Midbrain (tissue), 1 donor: Measurements from ENCODE around the gene ZBED6.
"Not testable (repeated sequence)": the region's sequence is repeated elsewhere in the genome, so short reads cannot be mapped to it uniquely, and the experiment has no call there.

Experiments used
- DNase-seq: peaks from one replicate; lab custom pipeline; 2025; lab: John Stamatoyannopoulos, UW

Gene ZBED6

GRCh38 chr1:203781962-203782361 lies 13.5 kb upstream of the ZBED6 start:
- DNase-seq: no peak

- no peak for DNase-seq
Measured at GRCh38 chr1:203789966-203790365, 5.5 kb upstream of the ZBED6 start.

- no peak for DNase-seq
Measured at GRCh38 chr1:203791498-203791897, 3.9 kb upstream of the ZBED6 start.

GRCh38 chr1:203792486-203792885 lies 2.9 kb upstream of the ZBED6 start:
- no peak for DNase-seq

GRCh38 chr1:203793561-203793960 lies 1.9 kb upstream of the ZBED6 start:
- DNase-seq: not testable (repeated sequence)

GRCh38 chr1:203794764-203795440 lies 521 bp upstream of the ZBED6 start:
- no peak for DNase-seq

GRCh38 chr1:203796236-203796605 lies 798 bp downstream of the ZBED6 start:
- DNase-seq: no peak

- DNase-seq: no peak
Measured at GRCh38 chr1:203797216-203797615, 1.8 kb downstream of the ZBED6 start.

GRCh38 chr1:203797948-203798655 lies 2.7 kb downstream of the ZBED6 start:
- DNase-seq: no peak

GRCh38 chr1:203799157-203799556 lies 3.7 kb downstream of the ZBED6 start:
- no peak for DNase-seq

- DNase-seq: no peak
Measured at GRCh38 chr1:203799971-203800370, 4.5 kb downstream of the ZBED6 start.

GRCh38 chr1:203805689-203806088 lies 10.3 kb downstream of the ZBED6 start:
- no peak for DNase-seq

GRCh38 chr1:203807196-203807595 lies 11.8 kb downstream of the ZBED6 start:
- DNase-seq: no peak

GRCh38 chr1:203813581-203814341 lies 18.3 kb downstream of the ZBED6 start:
- DNase-seq: no peak

GRCh38 chr1:203818399-203818798 lies 23.0 kb downstream of the ZBED6 start:
- no peak for DNase-seq

GRCh38 chr1:203823306-203823705 lies 27.9 kb downstream of the ZBED6 start:
- no peak for DNase-seq

GRCh38 chr1:203826175-203826574 lies 30.8 kb downstream of the ZBED6 start:
- no peak for DNase-seq

- no peak for DNase-seq
Measured at GRCh38 chr1:203828002-203828401, 32.6 kb downstream of the ZBED6 start.

- DNase-seq: no peak
Measured at GRCh38 chr1:203828503-203828902, 33.1 kb downstream of the ZBED6 start.

- not testable (repeated sequence) for DNase-seq
Measured at GRCh38 chr1:203829247-203829646, 33.8 kb downstream of the ZBED6 start.

- no peak for DNase-seq
Measured at GRCh38 chr1:203835476-203835875, 40.1 kb downstream of the ZBED6 start.

GRCh38 chr1:203839081-203839480 lies 43.7 kb downstream of the ZBED6 start:
- no peak for DNase-seq

GRCh38 chr1:203840208-203840808 lies 44.9 kb downstream of the ZBED6 start:
- no peak for DNase-seq
